Prostate gland (tissue), 2 donors: ENCODE results near the gene FBXW7.

Experiments used
- CTCF ChIP-seq, 4 experiments: fragments of 200-600 bp in 2 of 4; fragments of 450-650 bp in 2 of 4; sonication (generic) in 2 of 4; IDR thresholded peaks; 1 replicate in 3 of 4; 2 replicates in 1 of 4; pipeline ENCODE4 v1.5.1; 2016 to 2019; ENCODE audit warnings: antibody characterized with exemption in 4 of 4, mild to moderate bottlenecking in 2 of 4, moderate library complexity in 2 of 4
- POLR2AphosphoS5 ChIP-seq: sonication (generic); formaldehyde crosslinking; IDR thresholded peaks from one replicate; pipeline ENCODE4 v1.6.1; 2017; ENCODE audit warnings: antibody characterized with exemption

- no peak for TF ChIP-seq CTCF (IDR thresholded peaks at IDR 0.05)
- TF ChIP-seq POLR2AphosphoS5, result no peak
These were observed 213.2 kb downstream of the FBXW7 start for GRCh38 chr4:152322656-152323055.
